Measurements from ENCODE around the gene HTRA3. TPM values are rescaled to one million over a fixed set of nuclear protein-coding genes. Genes with fewer than 3 reads are reported as not detected.

HTRA3 gene
- polyA plus RNA-seq, 1 donor, result 15.5 TPM

- H3K4me1 ChIP-seq (ENCODE audit: control insufficient read depth, insufficient read depth, low read length), result peaks cover 8% of the 10 kb centered on the region
- no peak overlapping the region for H3K27ac ChIP-seq (ENCODE audit: low read length)
- WGBS (ENCODE audit: insufficient coverage, low lambda C conversion rate), result no CpG with 5 or more reads among the region's 5 CpGs
- H3K9me3 ChIP-seq (ENCODE audit: control insufficient read depth, low read depth, low read length), result no peaks in the 10 kb centered on the region
- no peak for DNase-seq
- H3K36me3 ChIP-seq (ENCODE audit: control insufficient read depth, insufficient read depth, low read length), result no peaks in the 10 kb centered on the region
- H3K4me3 ChIP-seq (ENCODE audit: low read length), result no peak overlapping the region
- no peaks in the 10 kb centered on the region for H3K27me3 ChIP-seq (ENCODE audit: control insufficient read depth, insufficient read depth, low read length)
Observed at GRCh38 chr4:8314691-8315255, 45.2 kb downstream of the HTRA3 start.

DNA sequence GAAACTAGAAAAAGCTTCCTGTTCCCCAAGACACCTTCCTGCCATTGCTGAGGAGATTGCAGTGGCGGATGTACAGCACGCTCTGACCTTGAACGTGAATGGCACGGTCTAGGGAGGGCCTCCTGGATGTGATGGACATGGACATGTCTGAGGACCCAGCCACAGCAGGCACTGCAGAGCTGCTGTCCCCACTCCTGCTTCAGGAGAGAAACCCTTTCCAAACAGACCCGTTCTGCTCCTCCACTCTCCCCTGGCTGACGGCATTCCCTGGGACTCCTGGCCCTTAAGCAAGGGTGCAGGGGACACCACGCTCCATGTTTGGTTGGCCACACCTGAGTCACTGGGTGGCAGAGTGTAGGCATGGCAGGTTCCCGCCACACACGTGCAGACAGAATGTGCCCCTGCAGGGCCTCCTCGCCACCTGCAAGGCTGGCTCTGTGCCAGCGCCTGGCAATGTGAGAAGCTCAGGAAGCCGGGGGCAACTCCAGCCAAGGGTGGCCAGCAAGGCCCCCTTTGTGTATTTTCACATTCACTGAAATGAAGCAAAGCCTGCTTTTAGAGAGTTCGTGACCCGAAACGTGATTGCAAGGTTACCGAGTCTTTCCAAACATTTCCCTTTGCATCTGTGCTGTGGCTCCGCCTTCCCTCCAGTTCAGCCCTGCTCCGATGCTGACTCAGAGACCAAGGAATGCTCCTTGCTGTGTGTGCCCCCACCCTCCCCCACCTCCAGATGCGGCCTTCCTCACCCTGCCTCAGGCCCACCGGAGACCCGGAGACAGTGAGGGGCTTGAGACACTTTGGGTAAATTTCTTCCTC, 46.1 kb downstream of the HTRA3 start:
- Histone ChIP-seq H3K27ac (ENCODE audit: low read length) (no peak overlapping the region), H3K4me1 (ENCODE audit: control insufficient read depth, insufficient read depth, low read length) (peaks cover 9% of the 10 kb centered on the region), H3K9me3 (ENCODE audit: control insufficient read depth, low read depth, low read length) (no peaks in the 10 kb centered on the region), H3K4me3 (ENCODE audit: low read length) (no peak overlapping the region), H3K36me3 (ENCODE audit: control insufficient read depth, insufficient read depth, low read length) (no peaks in the 10 kb centered on the region), H3K27me3 (ENCODE audit: control insufficient read depth, insufficient read depth, low read length) (no peaks in the 10 kb centered on the region)
- 0% methylated on average over 1 of the region's 21 CpGs for WGBS (ENCODE audit: insufficient coverage, low lambda C conversion rate)
- peak; percentile 21 to 64 for DNase-seq

- Histone ChIP-seq H3K4me1 (ENCODE audit: control insufficient read depth, insufficient read depth, low read length) (peaks cover 9% of the 10 kb centered on the region), H3K4me3 (ENCODE audit: low read length) (no peak overlapping the region), H3K27ac (ENCODE audit: low read length) (no peak overlapping the region), H3K27me3 (ENCODE audit: control insufficient read depth, insufficient read depth, low read length) (no peaks in the 10 kb centered on the region), H3K36me3 (ENCODE audit: control insufficient read depth, insufficient read depth, low read length) (no peaks in the 10 kb centered on the region), H3K9me3 (ENCODE audit: control insufficient read depth, low read depth, low read length) (no peaks in the 10 kb centered on the region)
- no peak for DNase-seq
- WGBS (ENCODE audit: insufficient coverage, low lambda C conversion rate), result no CpG with 5 or more reads among the region's 10 CpGs
Observed at GRCh38 chr4:8316251-8316771, 46.8 kb downstream of the HTRA3 start.

- no peak overlapping the region for H3K4me3 ChIP-seq (ENCODE audit: low read length)
- H3K27me3 ChIP-seq (ENCODE audit: control insufficient read depth, insufficient read depth, low read length), result no peaks in the 10 kb centered on the region
- 100% methylated on average over 2 of the region's 15 CpGs for whole genome bisulfite sequencing (ENCODE audit: insufficient coverage, low lambda C conversion rate)
- DNase-seq, result no peak
- H3K36me3 ChIP-seq (ENCODE audit: control insufficient read depth, insufficient read depth, low read length), result no peaks in the 10 kb centered on the region
- H3K27ac ChIP-seq (ENCODE audit: low read length), result no peak overlapping the region
- H3K9me3 ChIP-seq (ENCODE audit: control insufficient read depth, low read depth, low read length), result no peaks in the 10 kb centered on the region
- H3K4me1 ChIP-seq (ENCODE audit: control insufficient read depth, insufficient read depth, low read length), result peaks cover 9% of the 10 kb centered on the region
Observed at GRCh38 chr4:8316911-8317351, 47.4 kb downstream of the HTRA3 start.

DNA sequence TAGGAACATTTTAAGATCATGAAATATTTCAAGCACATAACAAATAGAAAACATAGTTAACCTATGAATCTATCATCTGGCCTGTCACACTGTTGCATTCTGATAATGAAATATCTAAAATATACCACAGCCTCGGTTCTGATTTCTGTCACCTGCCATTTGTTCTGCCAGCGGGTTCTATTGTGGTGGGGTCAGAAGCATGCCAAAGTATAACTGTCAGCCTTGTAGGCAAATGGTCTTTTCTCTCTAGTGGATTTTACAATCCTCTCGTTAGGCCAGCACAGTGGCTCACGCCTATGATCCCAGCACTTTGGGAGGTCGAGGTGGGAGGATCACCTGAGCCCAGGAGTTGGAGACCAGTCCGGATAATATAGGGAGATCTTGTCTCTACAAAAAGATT, 47.9 kb downstream of the HTRA3 start:
- no peaks in the 10 kb centered on the region for H3K27me3 ChIP-seq (ENCODE audit: control insufficient read depth, insufficient read depth, low read length)
- H3K9me3 ChIP-seq (ENCODE audit: control insufficient read depth, low read depth, low read length), result no peaks in the 10 kb centered on the region
- H3K36me3 ChIP-seq (ENCODE audit: control insufficient read depth, insufficient read depth, low read length), result no peaks in the 10 kb centered on the region
- H3K4me1 ChIP-seq (ENCODE audit: control insufficient read depth, insufficient read depth, low read length), result peaks cover 9% of the 10 kb centered on the region
- no peak overlapping the region for H3K27ac ChIP-seq (ENCODE audit: low read length)
- WGBS (ENCODE audit: insufficient coverage, low lambda C conversion rate), result no CpG with 5 or more reads among the region's 6 CpGs
- DNase-seq, result no peak
- H3K4me3 ChIP-seq (ENCODE audit: low read length), result no peak overlapping the region

DNA sequence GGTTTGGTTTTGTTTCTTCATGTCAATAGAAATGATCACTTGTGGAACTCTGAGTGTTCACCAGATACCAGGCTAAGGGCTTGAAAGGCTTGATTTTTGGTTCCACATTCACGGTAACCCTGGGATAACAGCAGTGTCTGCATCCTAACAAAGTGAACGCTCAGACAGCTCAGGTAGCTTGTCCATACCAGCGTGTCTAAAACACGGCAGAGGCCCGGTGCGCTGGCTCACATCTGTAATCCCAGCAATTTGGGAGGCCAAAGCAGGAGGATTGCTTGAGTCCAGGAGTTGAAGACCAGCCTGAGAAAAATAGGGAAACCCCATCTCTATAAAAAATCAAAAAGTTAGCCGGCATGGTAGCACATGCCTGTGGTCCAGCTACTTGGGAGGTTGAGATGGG, 49.0 kb downstream of the HTRA3 start:
- no CpG with 5 or more reads among the region's 7 CpGs for WGBS (ENCODE audit: insufficient coverage, low lambda C conversion rate)
- no peaks in the 10 kb centered on the region for H3K36me3 ChIP-seq (ENCODE audit: control insufficient read depth, insufficient read depth, low read length)

GRCh38 chr4:8319061-8319460, 49.5 kb downstream of the HTRA3 start:
- H3K36me3 ChIP-seq (ENCODE audit: control insufficient read depth, insufficient read depth, low read length), result no peaks in the 10 kb centered on the region
- no peak overlapping the region for H3K4me3 ChIP-seq (ENCODE audit: low read length)
- WGBS (ENCODE audit: insufficient coverage, low lambda C conversion rate), result no CpG with 5 or more reads among the region's 6 CpGs
- peaks cover 9% of the 10 kb centered on the region for H3K4me1 ChIP-seq (ENCODE audit: control insufficient read depth, insufficient read depth, low read length)
- H3K27me3 ChIP-seq (ENCODE audit: control insufficient read depth, insufficient read depth, low read length), result no peaks in the 10 kb centered on the region
- no peaks in the 10 kb centered on the region for H3K9me3 ChIP-seq (ENCODE audit: control insufficient read depth, low read depth, low read length)
- no peak overlapping the region for H3K27ac ChIP-seq (ENCODE audit: low read length)
- no peak for DNase-seq

More for the DNA sequence above, 49.0 kb downstream of the HTRA3 start:
- Histone ChIP-seq H3K27me3 (ENCODE audit: control insufficient read depth, insufficient read depth, low read length) (no peaks in the 10 kb centered on the region), H3K27ac (ENCODE audit: low read length) (no peak overlapping the region), H3K9me3 (ENCODE audit: control insufficient read depth, low read depth, low read length) (no peaks in the 10 kb centered on the region), H3K4me3 (ENCODE audit: low read length) (no peak overlapping the region), H3K4me1 (ENCODE audit: control insufficient read depth, insufficient read depth, low read length) (peaks cover 9% of the 10 kb centered on the region)
- no peak for DNase-seq

DNA sequence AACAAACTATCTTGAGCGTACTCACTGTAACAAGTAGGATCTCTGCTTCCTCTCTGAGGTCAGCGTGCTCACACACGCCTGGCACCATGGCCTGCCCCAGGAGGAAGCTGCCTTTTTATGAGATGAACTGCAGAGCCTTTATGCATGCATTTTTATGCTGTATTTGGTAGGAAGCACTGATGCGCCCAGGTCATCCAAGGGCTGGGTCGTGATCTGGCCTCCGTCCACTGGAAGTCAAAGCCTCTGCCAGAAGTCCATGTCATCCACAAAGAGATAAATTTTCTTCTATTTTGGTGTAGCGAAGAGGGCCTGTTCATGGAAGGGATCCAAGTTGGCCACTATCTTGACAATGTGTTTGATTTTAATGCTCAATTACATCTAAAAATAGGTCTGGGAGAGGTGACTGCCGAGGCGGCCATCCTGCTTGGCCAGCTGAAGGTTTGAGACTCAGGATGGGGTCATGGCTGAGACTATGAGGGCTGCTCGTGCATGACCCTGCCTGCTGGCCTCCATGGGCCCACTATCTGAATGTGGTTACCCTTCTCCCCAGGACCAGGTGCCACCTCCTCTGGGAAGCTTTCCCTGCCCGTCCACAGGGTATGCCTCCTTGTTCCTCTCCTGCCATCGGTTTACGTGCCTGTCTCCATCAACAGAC, 50.3 kb downstream of the HTRA3 start:
- Histone ChIP-seq H3K27ac (ENCODE audit: low read length) (no peak overlapping the region), H3K4me3 (ENCODE audit: low read length) (no peak overlapping the region), H3K36me3 (ENCODE audit: control insufficient read depth, insufficient read depth, low read length) (no peaks in the 10 kb centered on the region), H3K9me3 (ENCODE audit: control insufficient read depth, low read depth, low read length) (no peaks in the 10 kb centered on the region), H3K4me1 (ENCODE audit: control insufficient read depth, insufficient read depth, low read length) (peaks cover 9% of the 10 kb centered on the region), H3K27me3 (ENCODE audit: control insufficient read depth, insufficient read depth, low read length) (no peaks in the 10 kb centered on the region)
- WGBS (ENCODE audit: insufficient coverage, low lambda C conversion rate), result no CpG with 5 or more reads among the region's 13 CpGs
- DNase-seq, result peak in 1 of 2 donors; percentile 11

- no CpG with 5 or more reads among the region's 2 CpGs for WGBS (ENCODE audit: insufficient coverage, low lambda C conversion rate)
- no peak overlapping the region for H3K4me3 ChIP-seq (ENCODE audit: low read length)
- peaks cover 9% of the 10 kb centered on the region for H3K4me1 ChIP-seq (ENCODE audit: control insufficient read depth, insufficient read depth, low read length)
- H3K27me3 ChIP-seq (ENCODE audit: control insufficient read depth, insufficient read depth, low read length), result no peaks in the 10 kb centered on the region
- H3K36me3 ChIP-seq (ENCODE audit: control insufficient read depth, insufficient read depth, low read length), result no peaks in the 10 kb centered on the region
- H3K27ac ChIP-seq (ENCODE audit: low read length), result no peak overlapping the region
- no peak for DNase-seq
- no peaks in the 10 kb centered on the region for H3K9me3 ChIP-seq (ENCODE audit: control insufficient read depth, low read depth, low read length)
Observed at GRCh38 chr4:8320386-8320750, 50.8 kb downstream of the HTRA3 start.

DNA sequence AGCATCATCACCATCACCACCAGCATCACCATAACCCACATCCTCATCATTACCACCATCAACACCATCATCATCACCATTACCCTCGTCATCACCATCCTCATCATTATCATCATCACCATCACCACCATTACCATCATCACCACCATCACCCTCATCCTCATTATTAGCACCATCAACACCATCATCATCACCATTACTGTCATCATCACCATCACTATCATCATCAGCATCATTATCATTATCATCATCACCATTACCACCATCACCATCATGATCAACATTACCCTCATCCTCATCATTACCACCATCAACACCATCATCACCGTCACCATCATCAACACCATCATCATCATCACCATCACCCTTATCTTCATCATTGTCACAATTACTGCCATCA, 51.7 kb downstream of the HTRA3 start:
- Histone ChIP-seq H3K9me3 (ENCODE audit: control insufficient read depth, low read depth, low read length) (no peaks in the 10 kb centered on the region), H3K36me3 (ENCODE audit: control insufficient read depth, insufficient read depth, low read length) (no peaks in the 10 kb centered on the region), H3K4me3 (ENCODE audit: low read length) (no peak overlapping the region), H3K27me3 (ENCODE audit: control insufficient read depth, insufficient read depth, low read length) (no peaks in the 10 kb centered on the region), H3K27ac (ENCODE audit: low read length) (no peak overlapping the region), H3K4me1 (ENCODE audit: control insufficient read depth, insufficient read depth, low read length) (peaks cover 3% of the 10 kb centered on the region)
- DNase-seq, result no peak
- 93% methylated on average over 2 of the region's 2 CpGs for WGBS (ENCODE audit: insufficient coverage, low lambda C conversion rate)
